Activated CD4-positive, alpha-beta T cell treated with anti-CD3 and anti-CD28 coated beads for 36 hours (primary cell): ENCODE measurements around the gene CLEC16A. TPM values are rescaled to one million over a fixed set of nuclear protein-coding genes. Genes with fewer than 3 reads are reported as not detected.
A peak's percentile ranks its signal among the peaks of the same experiment; 100 is the strongest.
"Not testable (repeated sequence)": the region's sequence is repeated elsewhere in the genome, so short reads cannot be mapped to it uniquely, and the experiment has no call there.

ENCODE experiments used
- ATAC-seq: fragments of 200-7000 bp; cut with Tn5 transposase; one replicate; pipeline ENCODE4 v1.10.0; 2021; ENCODE audit warnings: mild to moderate bottlenecking, moderate library complexity
- CTCF ChIA-PET: fragments of 350-600 bp; sonication (Branson Sonifier 250); formaldehyde crosslinking; loops from one replicate; lab custom pipeline; 2021; ENCODE audit warnings: antibody characterized with exemption; lab: Charles Lee
- POLR2A ChIA-PET: fragments of 350-600 bp; sonication (Branson Sonifier 250); formaldehyde crosslinking; loops from one replicate; lab custom pipeline; 2021; ENCODE audit warnings: antibody characterized with exemption, inconsistent platforms; lab: Charles Lee
- DNase-seq: peaks from one replicate; pipeline ENCODE4 v3.0.0-alpha.2; 2020
- H3K27ac Mint-ChIP-seq: one replicate; pipeline ENCODE4 v1.8.0; 2021; ENCODE audit warnings: mixed read lengths
- H3K27me3 Mint-ChIP-seq: one replicate; pipeline ENCODE4 v1.8.0; 2021; ENCODE audit warnings: mixed read lengths
- H3K36me3 Mint-ChIP-seq: one replicate; pipeline ENCODE4 v1.8.0; 2021; ENCODE audit warnings: low read depth, mixed read lengths
- H3K4me1 Mint-ChIP-seq: one replicate; pipeline ENCODE4 v1.8.0; 2021; ENCODE audit warnings: mixed read lengths
- H3K4me3 Mint-ChIP-seq: one replicate; pipeline ENCODE4 v1.8.0; 2021; ENCODE audit warnings: mild to moderate bottlenecking, moderate library complexity, mixed read lengths
- H3K9me3 Mint-ChIP-seq: one replicate; pipeline ENCODE4 v1.8.0; 2021; ENCODE audit warnings: low read depth, mixed read lengths
- intact Hi-C, 2 experiments: fragments of 100-400 bp; cut with DNase I in 1 of 2; cut with micrococcal nuclease in 1 of 2; formaldehyde crosslinking; loops; one replicate each; pipeline versions ENCODE4 v1.14.2 to v1.15.1; 2022 to 2024; cut with DNase I, micrococcal nuclease
- total RNA-seq, 2 experiments: library from RNA; stranded (reverse); gene quantifications; one replicate each; pipeline ENCODE4 v1.2.3, GENCODE V29; 2021

The CLEC16A gene
- total RNA-seq, 2 experiments from 2014 or later: 23.5 to 25.4 TPM

DNA sequence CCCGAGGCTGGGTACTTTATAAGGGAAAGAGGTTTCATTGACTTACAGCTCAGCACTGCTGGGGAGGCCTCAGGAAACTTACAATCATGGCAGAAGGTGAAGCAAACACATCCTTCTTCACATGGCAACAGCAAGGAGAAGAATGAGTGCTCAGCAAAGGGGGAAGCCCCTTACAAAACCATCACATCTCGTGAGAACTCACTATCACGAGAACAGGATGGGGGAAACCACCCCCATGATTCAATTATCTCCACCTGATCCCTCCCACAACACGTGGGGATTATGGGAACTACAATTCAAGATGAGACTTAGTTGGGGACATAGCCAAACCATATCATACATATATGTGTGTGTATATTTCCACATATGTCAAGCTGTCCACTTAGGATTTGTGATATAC lies 22.2 kb downstream of the CLEC16A start:
- H3K9me3 Mint-ChIP-seq, H3K4me3 Mint-ChIP-seq, H3K27me3 Mint-ChIP-seq: not testable (repeated sequence)
- ChIA-PET POLR2A (interaction anchor here (3.1 to 3.2 kb wide), 2 partner anchors 258 to 289 kb away, joined by 21 to 49 read pairs; partner anchors contain the start of gene SOCS1), CTCF (interaction anchor here (0.9 to 11.6 kb wide), 5 partner anchors 9 to 331 kb away, joined by 3 to 121 read pairs (median 5); partner anchors contain the start of gene SOCS1)
- peak; percentile 60 for DNase-seq
- peak; percentile 8 for ATAC-seq
- intact Hi-C loops: loop anchor here (5.0 to 10.0 kb wide), 6 partner anchors 196 to 828 kb away; partner anchors contain the start of genes LITAF (in 1 of the 2) and ZC3H7A (in 1 of the 2)
- Mint-ChIP-seq H3K36me3 (peaks cover 54% of the 10 kb centered on the region), H3K4me1 (peaks cover 59% of the 10 kb centered on the region), H3K27ac (peak overlapping the region; percentile 97)

DNA sequence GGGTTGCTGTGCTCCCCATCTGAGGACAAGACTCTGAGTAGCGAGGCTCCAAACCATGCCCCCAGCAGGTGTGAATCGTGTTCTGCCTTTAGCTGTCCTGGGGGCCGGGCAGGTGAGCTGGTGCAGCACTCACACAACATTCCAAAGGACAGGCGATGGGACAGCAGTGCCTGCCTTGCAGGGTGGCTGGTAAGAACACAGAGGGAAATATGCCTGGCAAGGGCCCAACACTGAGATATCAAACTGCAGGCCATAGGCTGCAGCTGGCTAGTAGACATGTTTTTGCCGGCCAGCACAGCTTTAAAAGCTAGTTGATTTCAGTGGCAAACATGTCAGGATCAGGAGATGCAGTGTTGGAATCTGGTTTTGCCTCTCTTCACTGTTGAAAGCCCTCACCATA lies 23.6 kb downstream of the CLEC16A start:
- H3K9me3 Mint-ChIP-seq: peaks cover 8% of the 10 kb centered on the region
- no peak overlapping the region for H3K4me3 Mint-ChIP-seq
- POLR2A ChIA-PET: no interaction called here
- peaks cover 64% of the 10 kb centered on the region for H3K4me1 Mint-ChIP-seq
- H3K27me3 Mint-ChIP-seq: no peaks in the 10 kb centered on the region
- ATAC-seq (no peak), DNase-seq (no peak)
- CTCF ChIA-PET: interaction anchor here (0.5 to 11.6 kb wide), 8 partner anchors 13 to 574 kb away, joined by 3 to 121 read pairs (median 4); no protein-coding TSS in a partner anchor
- H3K36me3 Mint-ChIP-seq: peaks cover 48% of the 10 kb centered on the region
- intact Hi-C loops: loop anchor here (5.0 to 10.0 kb wide), 6 partner anchors 194 to 827 kb away; partner anchors contain the start of genes LITAF (in 1 of the 2) and ZC3H7A (in 1 of the 2)
- no peak overlapping the region for H3K27ac Mint-ChIP-seq

DNA sequence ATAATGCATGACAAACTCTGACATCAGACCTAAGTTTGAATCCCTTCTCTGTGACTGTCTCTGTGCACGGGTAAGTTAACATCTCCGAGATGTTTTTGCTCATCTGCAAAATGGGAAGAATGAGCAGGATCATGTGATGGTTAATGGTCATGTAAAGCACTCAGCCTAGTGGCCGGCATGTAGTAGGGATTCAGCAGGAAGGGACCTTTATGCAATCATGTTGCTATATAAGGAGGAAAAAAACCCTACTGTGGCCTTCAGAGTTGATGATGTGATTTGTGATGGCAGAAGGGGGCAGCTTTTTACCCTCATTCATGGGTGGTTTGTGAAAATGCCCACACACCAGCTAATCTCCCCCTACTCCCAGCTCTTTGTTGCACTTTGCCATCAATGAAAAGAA lies 24.1 kb downstream of the CLEC16A start:
- CTCF ChIA-PET: interaction anchor here (0.5 to 11.6 kb wide), 9 partner anchors 12 to 573 kb away, joined by 3 to 121 read pairs (median 5); no protein-coding TSS in a partner anchor

DNA sequence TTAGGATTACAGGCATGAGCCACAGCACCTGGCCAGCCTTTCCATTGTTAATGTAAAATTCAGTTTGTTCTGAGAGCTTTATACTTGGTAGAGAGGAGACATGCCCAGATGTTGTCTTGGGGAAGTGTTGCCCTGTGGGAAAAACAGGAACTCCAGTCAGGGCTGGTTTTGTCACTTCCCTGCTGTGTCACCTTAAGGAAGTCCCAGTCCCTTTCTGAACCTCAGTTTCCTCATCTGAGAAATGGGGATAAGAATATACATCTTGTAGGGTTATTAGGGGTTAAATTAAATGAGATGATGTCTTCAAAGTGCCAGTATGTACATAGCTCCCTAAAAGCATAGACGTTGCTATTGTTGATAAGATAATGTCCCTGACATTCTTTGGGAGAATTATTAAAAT lies 25.3 kb downstream of the CLEC16A start:
- CTCF ChIA-PET: interaction anchor here (0.8 to 11.6 kb wide), 6 partner anchors 10 to 426 kb away, joined by 3 to 121 read pairs (median 4); no protein-coding TSS in a partner anchor
- H3K4me1 Mint-ChIP-seq: peaks cover 54% of the 10 kb centered on the region

More for the DNA sequence above, 24.1 kb downstream of the CLEC16A start:
- intact Hi-C loops: loop anchor here (5.0 to 10.0 kb wide), 6 partner anchors 194 to 826 kb away; partner anchors contain the start of genes LITAF (in 1 of the 2) and ZC3H7A (in 1 of the 2)
- Mint-ChIP-seq H3K27ac (no peak overlapping the region), H3K36me3 (peaks cover 48% of the 10 kb centered on the region), H3K27me3 (no peaks in the 10 kb centered on the region), H3K4me1 (peaks cover 64% of the 10 kb centered on the region), H3K4me3 (no peak overlapping the region), H3K9me3 (peaks cover 8% of the 10 kb centered on the region)
- ATAC-seq: no peak
- no peak for DNase-seq
- POLR2A ChIA-PET: interaction anchor here (0.5 kb wide), 1 partner anchor 280 kb away, joined by 3 read pairs; no protein-coding TSS in a partner anchor

DNA sequence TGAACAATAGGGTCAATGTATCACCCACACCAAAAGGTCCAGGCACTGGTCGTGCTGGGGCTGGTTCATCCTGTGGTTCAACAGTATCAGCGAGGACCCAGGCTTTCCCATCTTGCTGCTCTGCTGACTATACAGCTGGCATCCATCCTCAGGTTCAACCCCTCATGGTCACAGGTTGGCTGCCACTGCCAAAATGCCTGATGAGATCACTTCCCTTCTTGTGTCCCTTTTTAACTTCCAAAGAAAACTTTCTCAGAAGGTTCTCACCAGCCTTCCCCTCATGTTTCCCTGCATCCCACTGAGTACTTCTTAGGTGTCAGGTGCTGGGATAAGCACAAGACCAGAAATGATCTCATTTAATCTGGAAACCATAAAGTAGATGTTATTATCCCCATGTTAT lies 25.7 kb downstream of the CLEC16A start:
- H3K4me3 Mint-ChIP-seq: no peak overlapping the region
- ChIA-PET POLR2A (no interaction called here), CTCF (interaction anchor here (1.1 to 11.6 kb wide), 6 partner anchors 10 to 386 kb away, joined by 3 to 121 read pairs (median 6); no protein-coding TSS in a partner anchor)
- no peak for ATAC-seq
- H3K27me3 Mint-ChIP-seq: no peaks in the 10 kb centered on the region
- intact Hi-C loops: no loop called here
- DNase-seq: no peak
- no peak overlapping the region for H3K27ac Mint-ChIP-seq
- peaks cover 45% of the 10 kb centered on the region for H3K36me3 Mint-ChIP-seq
- H3K4me1 Mint-ChIP-seq: peaks cover 50% of the 10 kb centered on the region
- peaks cover 8% of the 10 kb centered on the region for H3K9me3 Mint-ChIP-seq

More for the DNA sequence above, 25.3 kb downstream of the CLEC16A start:
- no peak overlapping the region for H3K4me3 Mint-ChIP-seq
- H3K36me3 Mint-ChIP-seq: peaks cover 43% of the 10 kb centered on the region
- no peak overlapping the region for H3K27ac Mint-ChIP-seq
- ATAC-seq (no peak), DNase-seq (no peak)
- POLR2A ChIA-PET: interaction anchor here (0.7 kb wide), 1 partner anchor 756 kb away, joined by 3 read pairs; no protein-coding TSS in a partner anchor
- peaks cover 8% of the 10 kb centered on the region for H3K9me3 Mint-ChIP-seq
- H3K27me3 Mint-ChIP-seq: no peaks in the 10 kb centered on the region
- intact Hi-C loops: loop anchor here (5.0 to 10.0 kb wide), 6 partner anchors 193 to 825 kb away; partner anchors contain the start of genes LITAF (in 1 of the 2) and ZC3H7A (in 1 of the 2)

DNA sequence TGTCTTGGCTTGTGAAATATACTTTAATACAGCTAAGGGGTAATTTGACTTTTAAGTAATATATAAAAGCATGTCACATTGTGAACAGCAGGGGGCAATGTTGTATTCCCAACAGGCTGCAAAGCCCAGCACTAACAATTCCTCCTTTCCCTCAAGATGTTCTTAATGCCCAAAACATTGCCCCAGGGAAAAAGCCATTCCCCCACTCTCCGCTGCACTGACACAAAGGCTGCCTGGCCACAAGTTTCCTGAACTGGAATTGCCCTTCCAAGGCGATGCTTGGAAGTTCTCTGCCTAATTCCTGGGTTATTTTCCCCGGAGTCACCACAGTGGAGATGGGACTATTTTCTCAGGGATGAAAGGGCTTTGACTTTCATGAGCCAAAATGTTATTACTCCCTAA lies 27.2 kb downstream of the CLEC16A start:
- H3K27ac Mint-ChIP-seq: peak overlapping the region; percentile 21
- DNase-seq (peak; percentile 47), ATAC-seq (peak; percentile 40)
- H3K4me3 Mint-ChIP-seq: no peak overlapping the region
- POLR2A ChIA-PET: interaction anchor here (0.6 to 1.4 kb wide), 3 partner anchors 248 to 284 kb away, joined by 3 to 9 read pairs (median 3); partner anchors contain the start of gene SOCS1
- H3K4me1 Mint-ChIP-seq: peaks cover 35% of the 10 kb centered on the region
- intact Hi-C loops: loop anchor here (1.0 kb wide), 2 partner anchors 284 to 286 kb away; no protein-coding TSS in a partner anchor
- CTCF ChIA-PET: interaction anchor here (0.6 to 1.9 kb wide), 36 partner anchors 9 to 1096 kb away, joined by 3 to 14 read pairs (median 3); partner anchors contain the start of gene SOCS1
- H3K9me3 Mint-ChIP-seq: no peaks in the 10 kb centered on the region
- peaks cover 32% of the 10 kb centered on the region for H3K36me3 Mint-ChIP-seq
- H3K27me3 Mint-ChIP-seq: no peaks in the 10 kb centered on the region

DNA sequence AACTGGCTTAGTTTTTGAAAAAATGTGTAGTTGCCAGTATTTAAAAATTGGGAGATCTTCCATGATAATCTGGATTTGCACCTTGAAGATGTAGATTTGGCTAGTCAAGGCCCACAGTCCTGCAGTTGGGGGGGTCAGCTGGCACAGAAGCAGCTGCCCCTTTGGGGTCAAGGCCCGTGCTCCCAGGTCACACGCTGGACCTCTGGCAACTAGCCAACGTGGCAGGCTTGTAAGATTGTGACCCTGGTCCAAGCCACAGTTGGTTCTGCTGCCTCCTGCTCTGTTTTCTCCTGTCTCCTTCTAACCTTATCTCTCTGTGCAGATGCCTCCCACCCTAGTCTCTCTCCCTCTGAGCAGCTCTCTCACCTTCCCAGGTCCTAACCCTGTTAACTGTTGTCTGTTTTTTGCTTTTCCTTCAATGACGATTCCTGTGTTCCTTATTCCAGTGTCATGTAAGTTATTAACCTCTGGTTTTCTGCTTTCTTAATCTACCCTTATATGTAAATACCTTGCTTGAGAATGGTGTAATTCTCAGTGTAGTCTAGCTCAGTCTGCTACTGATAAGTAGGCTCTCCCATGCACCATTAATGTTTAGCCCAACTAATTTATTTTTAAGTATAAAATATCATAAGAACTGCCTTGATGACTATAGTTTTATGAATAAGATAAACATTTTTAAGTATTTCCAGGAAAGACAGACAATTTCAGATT lies 27.9 kb downstream of the CLEC16A start:
- POLR2A ChIA-PET: interaction anchor here (1.4 kb wide), 1 partner anchor 284 kb away, joined by 9 read pairs; the partner anchor contains the start of gene SOCS1
- Mint-ChIP-seq H3K27ac (peak overlapping the region; percentile 64), H3K4me1 (peaks cover 31% of the 10 kb centered on the region), H3K27me3 (no peaks in the 10 kb centered on the region), H3K4me3 (no peak overlapping the region), H3K9me3 (no peaks in the 10 kb centered on the region), H3K36me3 (peaks cover 26% of the 10 kb centered on the region)
- CTCF ChIA-PET: interaction anchor here (0.6 to 2.0 kb wide), 16 partner anchors 8 to 1096 kb away, joined by 3 to 8 read pairs (median 4); partner anchors contain the start of gene SOCS1
- intact Hi-C loops: no loop called here
- ATAC-seq (no peak), DNase-seq (no peak)

DNA sequence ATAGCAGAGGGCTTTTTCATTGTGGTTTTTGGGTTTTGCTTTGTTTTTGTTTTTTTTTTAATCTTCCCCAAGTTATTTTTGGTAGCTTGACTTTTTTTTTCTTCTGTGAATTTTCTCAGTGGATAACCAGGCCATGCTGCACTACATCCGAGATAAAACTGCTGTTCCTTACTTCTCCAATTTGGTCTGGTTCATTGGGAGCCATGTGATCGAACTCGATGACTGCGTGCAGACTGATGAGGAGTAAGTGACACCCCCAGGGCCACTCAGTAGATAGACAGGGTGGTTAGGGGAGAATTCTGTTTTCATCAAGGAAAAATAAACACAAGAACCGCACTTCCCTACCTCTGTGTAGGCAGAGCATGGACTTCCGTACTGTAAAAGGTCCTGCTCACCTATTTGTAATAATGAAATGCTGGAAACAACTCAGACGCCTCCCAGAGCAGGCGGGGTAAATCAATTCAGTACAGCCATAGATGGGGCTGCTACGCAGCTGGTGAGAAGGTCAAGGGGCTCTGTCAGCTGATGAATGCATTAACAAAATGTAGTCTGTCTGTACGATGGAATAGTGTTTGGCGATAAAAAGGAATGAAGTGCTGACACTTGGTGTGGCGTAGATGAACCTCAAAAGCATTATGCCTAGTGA lies 28.6 kb downstream of the CLEC16A start:
- Mint-ChIP-seq H3K27me3 (no peaks in the 10 kb centered on the region), H3K4me3 (no peak overlapping the region), H3K36me3 (peaks cover 32% of the 10 kb centered on the region), H3K27ac (peak overlapping the region; percentile 67), H3K4me1 (peaks cover 38% of the 10 kb centered on the region), H3K9me3 (no peaks in the 10 kb centered on the region)
- CTCF ChIA-PET: interaction anchor here (0.6 to 2.0 kb wide), 9 partner anchors 8 to 650 kb away, joined by 3 to 8 read pairs (median 3); no protein-coding TSS in a partner anchor
- intact Hi-C loops: no loop called here
- DNase-seq: no peak
- POLR2A ChIA-PET: no interaction called here
- peak; percentile 48 for ATAC-seq

DNA sequence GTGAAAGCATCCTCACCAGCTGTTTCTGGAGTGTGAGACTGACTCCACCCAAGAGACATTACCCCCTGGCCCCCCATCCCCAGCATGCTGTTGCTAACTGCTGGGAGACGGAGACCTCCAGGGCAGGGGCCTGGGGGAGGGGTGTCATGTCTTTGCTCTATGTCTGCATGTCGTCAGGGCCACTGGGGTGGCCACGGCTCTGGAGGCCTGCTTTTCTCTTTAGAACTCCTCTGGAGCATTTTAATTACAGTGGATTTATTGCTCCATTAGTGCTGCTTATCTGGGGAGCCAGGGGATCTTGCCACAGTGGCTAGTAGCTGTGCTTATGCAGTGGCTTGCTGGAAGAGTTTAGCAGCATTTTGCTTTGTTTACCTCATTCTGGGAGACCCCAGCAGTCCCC lies 32.3 kb downstream of the CLEC16A start:
- POLR2A ChIA-PET: no interaction called here
- peaks cover 28% of the 10 kb centered on the region for H3K36me3 Mint-ChIP-seq
- H3K27me3 Mint-ChIP-seq: no peaks in the 10 kb centered on the region
- peaks cover 27% of the 10 kb centered on the region for H3K4me1 Mint-ChIP-seq
- H3K27ac Mint-ChIP-seq: no peak overlapping the region
- no peaks in the 10 kb centered on the region for H3K9me3 Mint-ChIP-seq
- intact Hi-C loops: no loop called here
- ATAC-seq (no peak), DNase-seq (no peak)
- CTCF ChIA-PET: interaction anchor here (1.0 to 1.4 kb wide), 2 partner anchors 12 to 219 kb away, joined by 3 to 6 read pairs; no protein-coding TSS in a partner anchor
- H3K4me3 Mint-ChIP-seq: no peak overlapping the region

DNA sequence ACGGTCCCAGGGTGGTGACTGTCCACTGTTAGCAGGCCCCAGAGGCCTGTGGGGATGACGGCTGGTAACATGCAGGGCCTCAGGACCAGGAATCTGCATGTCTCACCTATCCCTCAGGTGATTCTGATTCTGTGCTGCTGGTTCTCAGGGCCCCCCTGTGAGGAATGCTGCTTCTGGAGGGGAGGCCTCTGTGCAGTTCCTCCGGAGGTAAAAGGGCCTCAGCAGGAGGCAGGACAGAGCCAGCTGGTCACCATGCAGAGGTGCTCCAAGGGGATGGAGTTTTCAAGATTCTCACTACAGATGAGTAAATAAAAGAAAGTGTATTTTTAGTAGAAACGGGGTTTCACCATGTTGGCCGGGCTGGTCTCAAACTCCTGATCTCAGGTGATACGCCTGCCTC lies 33.8 kb downstream of the CLEC16A start:
- Mint-ChIP-seq H3K27me3 (no peaks in the 10 kb centered on the region), H3K36me3 (peaks cover 30% of the 10 kb centered on the region), H3K4me3 (no peak overlapping the region), H3K4me1 (peaks cover 20% of the 10 kb centered on the region), H3K27ac (no peak overlapping the region), H3K9me3 (no peaks in the 10 kb centered on the region)
- ChIA-PET POLR2A (no interaction called here), CTCF (no interaction called here)
- ATAC-seq (no peak), DNase-seq (no peak)
- intact Hi-C loops: no loop called here
